ENCODE results near the gene ATP8B2.
"Not testable (repeated sequence)": the region's sequence is repeated elsewhere in the genome, so short reads cannot be mapped to it uniquely, and the experiment has no call there.

ATP8B2 gene

DNA sequence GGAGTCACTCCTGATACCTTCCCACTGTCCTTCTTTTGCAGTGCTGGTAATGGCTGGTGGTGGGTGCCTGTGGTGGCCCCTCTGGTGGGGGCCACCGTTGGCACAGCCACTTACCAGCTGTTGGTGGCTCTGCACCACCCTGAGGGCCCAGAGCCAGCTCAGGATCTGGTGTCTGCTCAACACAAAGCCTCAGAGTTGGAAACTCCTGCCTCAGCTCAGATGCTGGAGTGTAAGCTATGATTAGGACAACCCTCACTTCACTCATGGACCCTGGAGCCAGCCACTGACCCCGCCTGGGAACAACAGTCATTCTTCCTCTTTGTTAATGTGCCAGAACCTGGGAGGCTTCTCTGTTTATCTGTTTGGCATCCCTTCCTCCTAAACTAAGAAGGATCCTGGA, 1.1 kb upstream of the ATP8B2 start:
- DNase-seq = peak; percentile 13

DNA sequence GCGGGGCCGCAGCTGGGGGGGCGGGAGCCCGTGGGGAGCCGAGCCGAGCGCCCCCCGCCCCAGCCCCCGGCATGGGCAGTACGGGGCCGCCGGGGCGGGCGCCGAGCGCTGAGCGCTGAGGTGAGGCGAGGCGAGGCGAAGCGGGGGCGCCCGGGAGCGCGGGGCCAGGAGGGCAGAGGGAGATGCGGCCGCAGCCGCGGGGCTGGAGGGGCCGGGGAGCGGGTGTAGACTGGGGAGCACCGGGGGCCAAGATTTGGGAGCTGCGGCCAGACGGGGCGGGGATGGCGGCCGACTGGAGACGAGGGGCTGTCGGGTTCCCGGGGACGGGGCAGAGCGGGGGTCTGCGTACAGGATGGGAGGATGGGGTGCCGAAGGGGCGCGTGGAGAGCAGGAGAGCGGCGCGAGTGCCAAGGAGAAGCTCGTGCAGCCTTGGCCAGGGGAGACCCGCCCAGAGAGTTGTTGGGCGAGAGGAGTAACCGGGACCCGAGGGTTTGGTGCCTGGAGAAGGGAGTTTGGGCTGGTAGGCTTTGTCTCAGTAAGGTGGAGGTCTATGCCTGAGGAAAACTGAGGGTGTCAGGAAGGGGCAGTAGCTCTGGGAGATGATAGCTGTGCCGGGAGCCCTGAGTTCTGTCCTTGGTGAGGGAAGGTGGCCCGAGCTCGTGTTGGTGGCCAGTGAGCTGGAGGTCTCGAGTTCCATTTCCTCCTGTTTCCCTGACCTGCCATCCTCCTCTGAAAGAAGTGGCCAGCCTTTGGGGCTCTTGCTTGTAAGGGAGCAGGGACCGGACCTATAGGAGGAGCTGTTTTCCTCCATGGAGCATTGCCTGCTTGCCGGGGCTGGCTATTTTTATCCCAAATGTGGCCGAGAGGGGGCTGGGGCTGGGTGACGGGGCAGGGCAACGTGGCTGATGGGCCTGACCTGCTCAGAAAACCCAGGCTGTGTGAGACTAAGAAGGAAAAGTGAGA, 539 bp downstream of the ATP8B2 start:
- peak; percentile 65 for DNase-seq

DNA sequence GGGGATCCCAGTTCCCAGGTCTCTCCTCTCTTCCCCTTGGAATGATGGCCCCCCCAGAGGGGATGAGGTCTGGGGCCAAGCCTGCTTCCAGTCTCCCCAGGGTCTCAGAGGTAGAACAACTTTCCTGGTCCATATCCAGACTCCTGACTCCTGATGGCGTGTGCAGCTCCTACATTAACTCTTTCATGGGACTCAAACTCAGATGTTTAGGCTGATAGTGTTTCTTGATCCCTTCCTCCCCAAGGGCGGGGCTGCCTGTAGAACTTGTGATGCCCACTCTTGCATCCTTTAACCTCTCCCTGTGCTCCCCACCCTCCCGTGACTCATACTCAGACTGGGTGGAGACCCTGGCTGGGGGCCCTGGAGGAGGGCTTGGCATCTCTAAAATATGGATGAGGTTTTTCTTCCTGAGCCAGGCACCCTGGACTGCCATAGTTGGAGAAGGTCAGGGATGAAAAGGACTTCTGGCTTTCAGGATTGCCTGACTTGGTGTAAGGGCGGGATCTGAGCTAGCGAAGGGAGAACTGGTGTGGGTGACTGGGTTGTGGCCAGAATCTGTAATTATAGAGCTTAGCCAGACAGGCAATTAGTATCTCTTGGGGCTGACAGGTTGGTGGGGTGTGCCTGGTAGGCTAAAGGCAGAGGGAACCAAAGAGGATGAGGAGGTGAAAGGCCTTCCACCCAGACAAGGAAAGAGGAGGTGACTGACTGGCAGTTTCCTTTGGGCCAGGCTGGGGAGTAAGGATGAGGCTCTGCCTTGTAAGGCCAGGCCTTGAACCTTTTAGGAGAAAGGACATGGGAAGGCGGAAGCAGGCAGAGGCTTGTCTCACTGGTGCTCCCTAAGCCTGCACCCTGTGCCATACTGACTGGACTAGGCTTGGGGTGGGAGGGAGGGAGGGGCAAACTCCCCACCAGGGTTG, 1.5 kb downstream of the ATP8B2 start:
- DNase-seq = peak; percentile 82

DNA sequence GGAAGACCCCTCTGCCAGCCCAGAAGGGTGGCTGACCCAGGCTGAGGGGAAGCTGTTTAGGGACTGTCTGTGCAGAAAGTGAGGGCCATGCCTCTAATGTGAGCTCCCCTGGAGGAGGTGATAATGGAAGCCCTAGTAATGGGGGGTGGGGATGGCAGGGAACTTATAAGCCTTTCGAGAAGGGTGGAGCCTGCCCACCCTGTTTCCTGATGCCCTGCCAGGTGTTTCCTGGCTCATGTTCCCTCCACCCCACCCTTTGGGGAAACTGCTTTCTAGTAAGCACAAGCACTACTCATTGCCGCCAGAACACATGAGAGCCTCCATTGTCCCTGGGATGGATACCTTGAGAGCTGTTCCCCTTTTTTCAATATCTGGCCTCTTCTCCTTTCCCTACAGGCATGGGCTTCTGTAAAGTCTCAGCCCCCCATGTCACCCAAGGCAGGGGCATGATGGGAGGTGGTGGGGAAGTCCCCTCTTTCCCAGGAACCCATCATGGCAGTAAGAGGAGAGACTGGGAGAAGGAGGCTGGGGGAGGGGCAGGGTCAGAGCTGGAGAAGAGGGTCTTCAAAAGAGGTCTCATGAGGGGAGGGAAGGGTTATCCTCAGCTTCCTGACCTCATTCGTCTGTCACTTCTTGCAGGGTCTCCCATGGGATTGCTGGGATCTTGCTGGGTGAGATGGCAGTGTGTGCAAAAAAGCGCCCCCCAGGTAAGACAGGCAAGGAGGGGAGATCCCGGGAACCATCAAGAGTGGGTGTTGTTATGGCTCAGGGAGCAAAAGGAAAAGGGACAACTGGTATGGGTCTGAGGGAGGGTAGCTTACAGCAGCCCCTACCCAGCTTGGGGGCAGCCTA, 2.4 kb downstream of the ATP8B2 start:
- peak; percentile 28 for DNase-seq

DNA sequence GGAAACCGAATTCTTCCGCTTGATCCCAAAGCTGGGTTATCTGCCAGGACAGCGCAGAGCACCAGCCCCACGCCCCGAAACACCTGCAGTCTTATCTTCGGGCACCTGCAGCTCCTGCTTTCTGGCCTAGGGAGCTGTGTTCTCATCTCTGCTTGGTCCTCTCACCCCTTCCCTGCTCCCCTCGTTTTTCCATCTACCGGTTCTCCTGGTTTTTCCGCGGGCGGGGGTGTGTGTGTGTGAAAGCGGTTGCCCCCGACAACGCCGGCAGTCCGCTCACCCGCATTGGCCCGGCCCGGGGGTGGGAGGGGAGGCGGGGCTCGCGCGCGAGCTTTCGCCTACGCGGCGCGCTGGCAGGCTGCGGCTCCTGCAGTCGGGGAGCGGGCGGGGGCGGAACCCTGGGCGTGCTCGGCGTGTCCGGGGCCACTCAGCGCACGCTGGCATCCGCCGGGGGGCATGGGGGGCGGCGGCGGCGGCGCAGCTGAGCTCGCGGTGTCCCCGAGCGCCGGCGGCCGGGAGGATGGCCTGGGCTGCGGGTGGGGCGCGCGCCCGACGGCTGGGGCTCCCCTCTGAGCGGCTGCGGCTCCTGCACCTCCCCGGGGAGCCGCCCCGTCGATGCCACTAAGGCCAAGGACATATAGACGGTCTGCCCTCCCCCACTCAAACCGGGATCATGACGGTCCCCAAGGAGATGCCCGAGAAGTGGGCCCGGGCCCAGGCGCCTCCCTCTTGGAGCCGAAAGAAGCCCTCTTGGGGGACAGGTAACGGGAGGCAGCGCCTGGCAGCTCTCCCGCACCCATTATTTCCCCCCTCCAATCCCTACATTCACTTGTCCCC, 3.2 kb downstream of the ATP8B2 start:
- peak; percentile 69 for DNase-seq

DNA sequence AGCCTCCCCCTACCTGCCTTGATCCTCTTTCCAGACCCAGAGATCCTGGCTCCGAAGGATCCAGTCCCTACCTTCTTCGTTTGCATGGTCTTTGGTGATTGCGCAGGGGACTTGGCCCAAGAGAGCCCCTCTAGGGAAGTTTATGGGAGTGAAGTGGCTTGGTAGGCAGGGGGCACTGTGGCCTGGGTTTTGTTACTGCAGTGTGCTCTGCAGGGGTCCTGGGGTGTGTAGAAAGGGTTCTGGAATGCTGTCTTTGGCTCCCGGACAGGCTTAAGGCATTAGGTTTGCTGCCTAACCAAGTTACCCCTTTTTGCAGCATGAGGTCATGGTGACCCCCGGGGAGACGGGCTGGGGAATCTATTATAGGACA, 3.8 kb downstream of the ATP8B2 start:
- DNase-seq = no peak

DNA sequence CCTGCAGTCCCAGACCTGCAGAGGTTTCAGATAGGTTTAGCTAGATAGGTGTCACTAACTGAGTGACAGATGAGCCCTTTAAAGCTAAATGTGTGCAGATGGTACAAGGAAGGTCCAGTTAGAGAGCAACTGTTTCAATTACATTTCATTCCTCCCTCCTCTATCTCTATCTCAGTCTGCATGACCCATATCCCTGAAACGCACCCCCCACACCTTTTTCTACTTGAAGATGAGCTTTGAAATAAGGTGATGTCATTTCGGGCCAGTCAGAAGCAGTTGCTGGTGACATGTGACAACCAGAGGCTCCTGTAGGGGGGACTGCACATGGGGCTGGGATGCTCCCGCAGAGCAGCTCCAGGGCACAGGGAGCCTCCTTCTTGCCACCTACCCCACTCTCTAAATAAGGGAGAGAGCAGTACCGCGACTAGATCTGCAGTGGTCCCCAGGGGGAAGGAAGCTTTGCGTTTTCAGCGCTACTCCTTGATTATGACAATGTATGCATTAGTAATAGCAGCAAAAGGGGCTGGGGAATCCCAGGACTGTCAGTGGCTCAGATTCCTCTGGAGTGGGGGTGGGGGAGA, 4.3 kb downstream of the ATP8B2 start:
- DNase-seq = no peak

DNA sequence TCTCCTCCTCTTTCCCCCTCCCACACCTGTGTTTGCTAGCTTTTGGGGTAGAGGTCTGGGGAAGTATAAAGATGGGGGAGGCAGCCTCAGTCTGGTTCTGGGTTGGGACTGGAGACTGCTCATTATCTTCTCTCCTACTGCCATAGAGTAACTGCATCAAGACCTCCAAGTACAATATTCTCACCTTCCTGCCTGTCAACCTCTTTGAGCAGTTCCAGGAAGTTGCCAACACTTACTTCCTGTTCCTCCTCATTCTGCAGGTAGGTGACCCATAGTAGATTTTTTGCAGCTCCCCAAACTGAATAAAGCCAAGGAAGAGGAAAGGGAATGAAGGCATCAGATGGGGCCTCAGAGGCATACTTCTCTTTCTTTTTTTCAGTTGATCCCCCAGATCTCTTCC, 5.3 kb downstream of the ATP8B2 start:
- DNase-seq = no peak

DNA sequence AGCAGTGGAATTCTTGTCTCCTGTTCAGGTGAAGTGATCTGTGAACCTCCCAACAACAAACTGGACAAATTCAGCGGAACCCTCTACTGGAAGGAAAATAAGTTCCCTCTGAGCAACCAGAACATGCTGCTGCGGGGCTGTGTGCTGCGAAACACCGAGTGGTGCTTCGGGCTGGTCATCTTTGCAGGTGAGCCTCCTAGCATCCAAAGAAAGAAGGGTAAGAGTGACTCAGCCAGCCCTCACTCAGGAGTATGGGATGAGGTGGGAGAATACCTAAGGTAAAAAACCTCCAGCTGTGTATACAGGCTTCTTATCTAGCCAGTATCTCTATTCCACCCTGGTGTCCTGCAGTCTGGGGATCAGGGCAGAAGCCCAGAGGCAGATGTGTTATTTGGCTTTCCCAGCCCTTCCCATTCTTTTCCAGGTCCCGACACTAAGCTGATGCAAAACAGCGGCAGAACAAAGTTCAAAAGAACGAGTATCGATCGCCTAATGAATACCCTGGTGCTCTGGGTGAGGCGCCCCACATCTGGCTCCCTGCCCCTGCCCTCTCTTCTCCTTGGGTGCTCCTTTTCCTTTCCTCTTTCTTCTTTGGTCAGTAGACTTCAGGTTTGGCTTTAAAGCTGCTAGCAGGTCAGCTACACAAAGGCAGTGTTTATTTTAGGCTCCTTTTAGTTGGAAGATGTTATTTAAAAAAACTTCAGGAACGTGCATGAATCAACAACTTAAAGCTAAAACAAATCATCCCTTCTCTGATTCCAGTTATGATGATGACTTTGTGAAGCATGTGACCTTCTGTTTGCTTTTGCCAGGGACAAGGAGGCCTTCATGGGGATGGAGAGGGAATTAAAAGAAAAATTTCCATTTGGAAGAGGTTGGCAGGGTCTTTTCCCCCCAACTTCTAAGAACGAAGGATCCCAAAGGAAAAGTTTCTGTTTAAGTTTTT, 9.0 kb downstream of the ATP8B2 start:
- DNase-seq = no peak

DNA sequence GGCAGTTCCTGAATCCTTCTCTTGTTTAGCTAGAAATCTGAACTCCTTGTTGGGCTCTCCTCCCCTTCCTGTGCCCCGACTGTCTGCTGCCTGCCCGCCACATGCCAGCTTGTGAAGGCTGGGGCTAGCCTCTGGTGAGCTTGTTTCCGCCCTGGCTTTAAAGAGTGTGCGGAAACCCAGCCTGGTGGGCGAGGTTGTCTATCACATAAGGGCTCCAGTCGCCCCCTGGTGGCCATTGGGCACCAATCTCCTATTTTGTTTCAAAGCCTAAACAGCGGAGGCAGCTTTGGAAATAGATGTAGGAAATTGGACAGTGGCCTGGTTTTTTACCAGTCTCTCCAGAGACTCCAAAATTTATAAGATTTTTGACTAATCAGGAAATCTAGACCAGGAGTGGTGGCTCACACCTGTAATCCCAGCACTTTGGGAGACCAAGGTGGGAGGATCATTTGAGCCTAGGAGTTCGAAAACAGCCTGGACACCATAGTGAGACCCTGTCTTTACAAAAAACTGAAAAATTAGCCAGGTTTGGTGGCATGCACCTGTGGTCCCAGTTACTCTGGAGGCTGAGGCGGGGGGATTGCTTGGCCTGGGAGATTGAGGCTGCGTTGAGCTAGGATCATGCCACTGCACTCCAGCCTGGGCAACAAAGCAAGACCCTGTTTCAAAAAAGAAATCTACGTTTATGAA, 9.8 kb downstream of the ATP8B2 start:
- peak; percentile 94 for DNase-seq

DNA sequence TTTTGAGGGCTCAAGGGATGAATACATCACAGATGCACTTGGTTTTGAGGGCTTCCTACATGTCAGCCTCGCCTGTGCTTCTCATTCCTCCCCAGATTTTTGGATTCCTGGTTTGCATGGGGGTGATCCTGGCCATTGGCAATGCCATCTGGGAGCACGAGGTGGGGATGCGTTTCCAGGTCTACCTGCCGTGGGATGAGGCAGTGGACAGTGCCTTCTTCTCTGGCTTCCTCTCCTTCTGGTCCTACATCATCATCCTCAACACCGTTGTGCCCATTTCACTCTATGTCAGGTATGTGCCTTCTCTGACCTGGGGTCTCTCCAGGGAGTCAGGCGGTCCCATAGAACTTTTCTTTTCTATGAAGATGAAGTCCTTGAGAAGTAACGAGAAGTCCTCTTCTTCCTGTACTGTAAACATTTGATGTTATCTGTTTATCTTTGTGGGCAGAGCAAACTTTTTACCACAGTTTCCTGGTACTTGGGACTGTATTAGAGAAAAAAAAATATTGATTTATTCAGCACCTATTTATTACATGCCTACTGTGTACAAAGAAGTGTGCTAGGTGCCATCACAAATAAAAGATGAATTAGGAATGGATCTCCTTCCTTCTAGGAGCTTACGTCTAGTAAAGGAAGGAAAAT, 12.0 kb downstream of the ATP8B2 start:
- no peak for DNase-seq

DNA sequence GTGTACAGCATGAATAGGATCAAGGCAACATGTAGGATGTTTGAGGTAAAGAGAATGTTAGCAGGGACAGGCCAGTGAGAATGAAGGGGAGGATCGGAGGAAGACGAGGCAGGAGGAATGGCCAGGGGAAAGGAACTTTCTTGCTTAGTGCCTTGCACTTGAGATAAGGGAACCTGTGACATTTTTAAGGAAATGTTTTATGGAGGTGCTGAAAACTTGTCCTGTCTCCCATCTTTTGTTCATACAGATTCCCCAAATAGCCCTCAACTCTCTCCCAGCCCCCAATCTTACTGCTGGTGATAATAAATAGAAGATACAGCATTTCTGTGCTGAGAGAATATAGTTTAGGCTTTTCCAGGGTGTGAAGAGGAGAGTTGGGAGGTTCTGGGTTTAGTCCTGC, 13.6 kb downstream of the ATP8B2 start:
- no peak for DNase-seq

DNA sequence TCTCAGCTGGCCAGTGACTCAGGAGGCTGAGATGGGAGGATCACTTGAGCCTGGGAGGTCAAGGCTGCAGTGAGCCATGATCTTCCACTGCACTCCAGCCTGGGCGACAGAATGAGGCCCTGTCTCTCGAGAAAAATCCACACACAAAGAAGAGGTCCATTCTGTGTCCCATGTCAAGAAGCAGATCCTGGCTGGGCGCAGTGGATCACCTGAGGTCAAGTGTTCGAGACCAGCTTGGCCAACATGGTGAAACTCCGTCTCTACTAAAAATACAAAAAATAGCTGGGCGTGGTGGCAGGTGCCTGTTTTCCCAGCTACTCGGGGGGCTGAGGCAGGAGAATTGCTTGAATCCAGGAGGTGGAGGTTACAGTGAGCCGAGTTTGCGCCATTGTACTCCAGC, 16.0 kb downstream of the ATP8B2 start:
- not testable (repeated sequence) for DNase-seq

DNA sequence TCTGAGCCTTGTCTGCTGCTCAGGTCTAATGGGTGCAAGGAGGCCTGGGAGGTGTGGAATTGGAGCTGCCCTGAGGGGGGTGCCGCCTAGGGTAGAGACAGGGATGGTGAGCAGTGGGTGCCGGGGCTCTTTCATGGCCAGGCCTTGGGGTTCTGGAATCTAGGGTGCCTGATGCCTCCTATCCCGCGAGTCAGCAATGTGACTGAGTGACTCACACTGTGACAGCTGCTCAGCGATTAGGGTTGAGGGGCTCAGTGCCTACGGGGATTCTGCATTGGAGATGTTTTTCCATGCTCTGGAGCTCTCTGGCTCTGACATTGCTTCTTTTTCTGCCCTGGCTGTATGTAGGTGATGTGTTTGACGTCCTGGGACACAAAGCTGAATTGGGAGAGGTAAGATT, 16.8 kb downstream of the ATP8B2 start:
- DNase-seq = no peak

DNA sequence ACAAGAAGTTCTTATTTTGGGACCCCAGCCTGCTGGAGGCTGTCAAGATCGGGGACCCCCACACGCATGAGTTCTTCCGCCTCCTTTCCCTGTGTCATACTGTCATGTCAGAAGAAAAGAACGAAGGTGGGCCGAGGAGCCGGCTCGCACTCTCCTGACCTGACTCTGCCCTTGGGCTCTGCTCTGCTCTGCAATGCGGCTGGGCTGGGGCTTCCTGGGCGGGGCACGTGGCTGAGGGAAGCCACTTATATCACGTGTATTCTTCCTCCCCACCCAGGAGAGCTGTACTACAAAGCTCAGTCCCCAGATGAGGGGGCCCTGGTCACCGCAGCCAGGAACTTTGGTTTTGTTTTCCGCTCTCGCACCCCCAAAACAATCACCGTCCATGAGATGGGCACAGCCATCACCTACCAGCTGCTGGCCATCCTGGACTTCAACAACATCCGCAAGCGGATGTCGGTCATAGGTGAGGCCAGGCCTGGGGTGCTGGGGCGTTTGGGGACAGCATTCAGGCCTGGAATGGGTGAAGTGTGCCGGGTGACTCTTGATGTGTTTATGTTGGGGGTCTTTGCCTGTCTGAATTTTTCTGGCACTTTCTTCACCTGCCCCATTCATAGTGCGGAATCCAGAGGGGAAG, 17.6 kb downstream of the ATP8B2 start:
- DNase-seq = peak; percentile 53

DNA sequence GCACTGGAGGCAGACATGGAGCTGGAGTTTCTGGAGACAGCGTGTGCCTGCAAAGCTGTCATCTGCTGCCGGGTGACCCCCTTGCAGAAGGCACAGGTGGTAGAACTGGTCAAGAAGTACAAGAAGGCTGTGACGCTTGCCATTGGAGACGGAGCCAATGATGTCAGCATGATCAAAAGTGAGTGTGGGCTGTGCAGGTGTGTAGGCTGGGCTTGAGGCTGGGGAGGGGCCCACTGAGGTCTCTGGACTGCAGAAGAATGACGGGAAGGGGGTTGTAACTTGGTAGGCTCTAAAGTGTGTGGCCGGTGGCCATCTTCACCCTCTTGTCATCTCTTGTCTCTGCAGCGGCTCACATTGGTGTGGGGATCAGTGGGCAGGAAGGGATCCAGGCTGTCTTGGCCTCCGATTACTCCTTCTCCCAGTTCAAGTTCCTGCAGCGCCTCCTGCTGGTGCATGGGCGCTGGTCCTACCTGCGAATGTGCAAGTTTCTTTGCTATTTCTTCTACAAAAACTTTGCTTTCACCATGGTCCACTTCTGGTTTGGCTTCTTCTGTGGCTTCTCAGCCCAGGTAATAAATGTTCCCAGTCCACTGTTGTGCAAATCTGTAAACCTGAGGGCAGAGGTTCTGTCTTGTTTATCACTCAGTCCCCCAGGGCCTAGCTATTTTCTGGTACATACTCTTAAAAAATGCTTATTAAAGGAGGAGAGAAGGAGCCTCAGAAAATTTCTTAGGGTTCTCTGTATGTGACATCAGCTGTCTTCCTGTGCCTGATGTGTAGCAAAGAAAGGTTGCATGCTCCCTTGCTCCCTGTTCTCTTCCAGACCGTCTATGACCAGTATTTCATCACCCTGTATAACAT, 19.9 kb downstream of the ATP8B2 start:
- DNase-seq = peak; percentile 82

DNA sequence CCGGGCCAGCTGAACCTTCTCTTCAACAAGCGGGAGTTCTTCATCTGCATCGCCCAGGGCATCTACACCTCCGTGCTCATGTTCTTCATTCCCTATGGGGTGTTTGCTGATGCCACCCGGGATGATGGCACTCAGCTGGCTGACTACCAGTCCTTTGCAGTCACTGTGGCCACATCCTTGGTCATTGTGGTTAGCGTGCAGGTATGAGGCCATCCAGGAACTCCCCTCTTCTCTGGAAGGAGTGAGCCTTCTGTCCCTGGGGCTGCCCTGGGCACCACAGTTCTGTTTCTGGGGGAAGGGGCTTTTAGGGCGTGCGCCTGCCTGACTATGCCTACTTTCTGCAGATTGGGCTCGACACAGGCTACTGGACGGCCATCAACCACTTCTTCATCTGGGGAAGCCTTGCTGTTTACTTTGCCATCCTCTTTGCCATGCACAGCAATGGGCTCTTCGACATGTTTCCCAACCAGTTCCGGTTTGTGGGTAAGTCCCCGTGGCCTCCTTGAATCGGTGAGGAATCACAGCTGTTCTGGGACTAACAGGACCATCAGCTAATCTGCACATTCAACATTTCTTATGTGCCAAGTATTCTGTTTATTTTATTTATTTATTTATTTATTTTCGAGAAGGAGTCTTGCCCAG, 21.1 kb downstream of the ATP8B2 start:
- no peak for DNase-seq

Measured in hematopoietic multipotent progenitor cell treated with erythropoietin and hydrocortisone succinate and interleukin-3 and kit ligand, for 8 days (in vitro differentiated cells).